ENCODE measurements around the gene HDGF. TPM values are rescaled to one million over a fixed set of nuclear protein-coding genes. Genes with fewer than 3 reads are reported as not detected.
A peak's percentile ranks its signal among the peaks of the same experiment; 100 is the strongest.

Gene HDGF
- total RNA-seq, 4 donors from 2014 or later: 41.2 to 150 (median 73.7) TPM

DNA sequence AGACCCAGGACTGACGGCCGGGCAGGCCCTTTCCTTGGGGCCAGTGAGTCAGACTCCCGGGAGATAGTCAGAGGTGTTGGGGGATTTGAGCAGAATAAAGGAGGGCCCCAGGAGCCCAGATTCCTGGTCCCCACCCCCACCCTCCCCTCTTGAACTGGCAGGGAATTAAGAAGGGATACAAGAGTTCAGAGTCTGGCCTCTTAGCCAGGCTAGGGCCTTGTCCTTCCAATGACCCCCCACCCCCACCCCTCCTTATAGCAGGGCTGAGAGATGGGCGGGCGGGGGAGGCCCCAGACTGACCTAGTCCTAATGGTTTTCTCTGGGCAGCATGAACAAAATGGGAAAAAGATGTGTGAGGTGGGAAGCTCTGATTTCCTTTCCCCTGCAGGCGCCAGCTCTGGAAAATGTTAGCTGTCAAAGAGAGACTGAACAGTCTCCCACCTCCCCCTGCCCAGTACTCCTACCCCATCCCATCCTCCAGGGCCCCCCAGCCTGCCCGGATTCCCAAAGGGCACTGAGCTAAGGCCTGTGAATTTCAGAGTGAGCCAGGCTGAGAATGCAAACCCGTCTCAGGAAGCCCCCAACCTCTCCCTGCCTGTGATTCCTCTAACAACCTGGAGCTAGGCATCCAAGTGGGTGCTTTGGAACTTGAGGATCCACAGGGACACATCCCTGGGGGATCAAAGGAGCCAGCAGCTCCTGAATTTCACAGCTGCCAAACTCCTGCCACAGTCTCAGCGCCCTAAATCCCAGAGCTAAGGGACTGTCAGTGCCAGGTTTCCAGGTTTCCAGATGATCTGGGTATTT is 40.3 kb downstream of the HDGF start:
- peak; percentile 59 to 71 for DNase-seq
- peak overlapping the region; percentile 92 for H3K27ac ChIP-seq

GRCh38 chr1:156709757-156710489 is 41.6 kb downstream of the HDGF start:
- peak overlapping the region; percentile 92 for H3K27ac ChIP-seq
- H3K27me3 ChIP-seq: no peaks in the 10 kb centered on the region

More for the DNA sequence above, 40.3 kb downstream of the HDGF start:
- Histone ChIP-seq H3K9me3 (no peaks in the 10 kb centered on the region), H3K36me3 (no peaks in the 10 kb centered on the region), H3K4me1 (peaks cover 0 to 22% of the 10 kb centered on the region in 2 donors), H3K4me3 (no peak overlapping the region), H3K27me3 (no peaks in the 10 kb centered on the region)
- intact Hi-C loops (cut with DNase I; ENCODE audit: low total_unique reads): no loop called here
- TF ChIP-seq, protein P1, sequence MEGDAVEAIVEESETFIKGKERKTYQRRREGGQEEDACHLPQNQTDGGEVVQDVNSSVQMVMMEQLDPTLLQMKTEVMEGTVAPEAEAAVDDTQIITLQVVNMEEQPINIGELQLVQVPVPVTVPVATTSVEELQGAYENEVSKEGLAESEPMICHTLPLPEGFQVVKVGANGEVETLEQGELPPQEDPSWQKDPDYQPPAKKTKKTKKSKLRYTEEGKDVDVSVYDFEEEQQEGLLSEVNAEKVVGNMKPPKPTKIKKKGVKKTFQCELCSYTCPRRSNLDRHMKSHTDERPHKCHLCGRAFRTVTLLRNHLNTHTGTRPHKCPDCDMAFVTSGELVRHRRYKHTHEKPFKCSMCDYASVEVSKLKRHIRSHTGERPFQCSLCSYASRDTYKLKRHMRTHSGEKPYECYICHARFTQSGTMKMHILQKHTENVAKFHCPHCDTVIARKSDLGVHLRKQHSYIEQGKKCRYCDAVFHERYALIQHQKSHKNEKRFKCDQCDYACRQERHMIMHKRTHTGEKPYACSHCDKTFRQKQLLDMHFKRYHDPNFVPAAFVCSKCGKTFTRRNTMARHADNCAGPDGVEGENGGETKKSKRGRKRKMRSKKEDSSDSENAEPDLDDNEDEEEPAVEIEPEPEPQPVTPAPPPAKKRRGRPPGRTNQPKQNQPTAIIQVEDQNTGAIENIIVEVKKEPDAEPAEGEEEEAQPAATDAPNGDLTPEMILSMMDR (IDR thresholded peaks at IDR 0.05): no peak
- no peak for TF ChIP-seq POLR2A (IDR thresholded peaks at IDR 0.05)

DNA sequence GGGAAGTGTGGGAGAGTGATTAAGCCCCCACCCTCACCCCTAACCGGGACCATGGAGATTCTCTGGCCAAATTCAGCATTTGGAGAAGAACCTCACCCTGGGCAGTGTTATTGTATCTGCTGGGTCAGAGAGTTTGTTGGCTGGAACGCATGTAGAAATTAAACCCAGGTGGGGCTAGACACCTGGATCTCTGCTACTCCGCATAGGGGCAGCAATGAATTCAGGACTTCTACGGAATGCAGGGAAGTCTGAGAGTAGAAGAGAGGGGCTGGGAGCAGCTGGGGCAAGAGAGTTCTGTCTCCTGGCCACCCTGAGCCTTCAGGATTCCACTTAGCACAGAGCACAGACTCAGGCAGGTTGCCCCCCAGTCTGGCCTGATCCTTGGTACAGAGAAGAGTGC is 42.4 kb downstream of the HDGF start:
- Histone ChIP-seq H3K4me1 (peaks cover 0 to 34% of the 10 kb centered on the region in 2 donors), H3K9me3 (no peaks in the 10 kb centered on the region), H3K27me3 (no peaks in the 10 kb centered on the region), H3K4me3 (no peak overlapping the region), H3K36me3 (no peaks in the 10 kb centered on the region), H3K27ac (peak overlapping the region; percentile 92)
- DNase-seq: no peak
- TF ChIP-seq, protein P1 (IDR thresholded peaks at IDR 0.05): no peak
- no peak for TF ChIP-seq POLR2A (IDR thresholded peaks at IDR 0.05)
- intact Hi-C loops (cut with DNase I; ENCODE audit: low total_unique reads): no loop called here

More at GRCh38 chr1:156709757-156710489, 41.6 kb downstream of the HDGF start:
- H3K4me1 ChIP-seq: peaks cover 0 to 34% of the 10 kb centered on the region in 2 donors
- no peaks in the 10 kb centered on the region for H3K9me3 ChIP-seq
- H3K4me3 ChIP-seq: no peak overlapping the region
- no peaks in the 10 kb centered on the region for H3K36me3 ChIP-seq
- peak; percentile 52 to 57 for DNase-seq
- intact Hi-C loops (cut with DNase I; ENCODE audit: low total_unique reads): no loop called here
- no peak for TF ChIP-seq POLR2A (IDR thresholded peaks at IDR 0.05)
- TF ChIP-seq, protein P1 (IDR thresholded peaks at IDR 0.05): no peak

GRCh38 chr1:156708218-156708661 is 43.2 kb downstream of the HDGF start:
- Histone ChIP-seq H3K27ac (peak overlapping the region; percentile 92), H3K9me3 (no peaks in the 10 kb centered on the region), H3K27me3 (no peaks in the 10 kb centered on the region), H3K36me3 (no peaks in the 10 kb centered on the region), H3K4me1 (peaks cover 0 to 34% of the 10 kb centered on the region in 2 donors), H3K4me3 (no peak overlapping the region)
- intact Hi-C loops (cut with DNase I; ENCODE audit: low total_unique reads): no loop called here
- TF ChIP-seq, protein P1 (IDR thresholded peaks at IDR 0.05): no peak
- TF ChIP-seq POLR2A (IDR thresholded peaks at IDR 0.05): no peak
- DNase-seq: no peak
